Measurements from ENCODE around the gene ADM2.
"Not testable (repeated sequence)": the region's sequence is repeated elsewhere in the genome, so short reads cannot be mapped to it uniquely, and the experiment has no call there.

The ADM2 gene

GRCh38 chr22:50524676-50525103, 43.3 kb downstream of the ADM2 start:
- no peak for DNase-seq (ENCODE audit: low read depth in 2 of 2)

- peak; percentile 97 to 98 for DNase-seq (ENCODE audit: low read depth in 2 of 2)
Observed at GRCh38 chr22:50525104-50525857, 43.9 kb downstream of the ADM2 start, which contains the start of gene SCO2. TSS of gene SCO2 (minus strand) at chr22:50525598. CDS start at chr22:50524411, 1,187 bp downstream.

- no peak for DNase-seq (ENCODE audit: low read depth in 2 of 2)
Observed at GRCh38 chr22:50525858-50526107, 44.4 kb downstream of the ADM2 start.

DNA sequence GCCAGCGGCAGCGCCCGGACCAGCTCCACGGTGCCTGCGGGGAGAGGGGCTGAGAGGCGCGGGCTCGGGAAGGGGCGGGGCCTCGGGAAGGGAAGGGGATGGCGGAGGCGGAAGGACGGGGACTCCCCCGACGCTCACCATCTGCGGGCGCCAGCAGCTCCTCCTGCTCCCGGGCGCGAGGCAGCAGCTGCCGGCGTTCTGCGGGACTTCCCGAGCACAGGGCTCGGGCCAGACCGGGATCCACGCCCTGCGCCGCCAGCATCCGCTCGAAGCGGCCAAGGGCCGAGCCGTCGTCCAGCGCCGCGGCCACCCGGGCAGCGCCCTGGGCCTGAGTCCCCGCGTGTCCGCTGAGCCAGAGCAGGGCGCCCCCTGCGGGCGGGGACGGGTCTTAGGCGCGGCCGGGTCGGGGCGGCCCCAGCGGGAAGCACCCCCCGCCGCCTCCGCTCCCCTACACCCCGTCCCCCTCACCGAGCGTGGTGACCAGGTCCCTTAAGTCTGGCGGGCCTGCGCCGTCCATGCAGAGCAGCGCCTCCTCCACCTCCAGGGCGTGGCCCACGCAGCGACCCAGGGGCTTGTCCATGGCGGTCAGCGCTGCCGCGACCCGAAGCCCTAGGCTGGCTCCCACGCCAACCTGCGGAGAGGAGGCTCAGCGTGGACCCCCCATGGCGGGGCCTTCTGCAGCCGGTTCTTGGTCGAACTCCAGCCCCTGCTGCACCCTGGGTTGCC, 44.9 kb downstream of the ADM2 start:
- peak; percentile 85 to 86 for DNase-seq (ENCODE audit: low read depth in 2 of 2)

GRCh38 chr22:50526834-50527801, 45.8 kb downstream of the ADM2 start:
- DNase-seq (ENCODE audit: low read depth in 2 of 2): no peak

DNA sequence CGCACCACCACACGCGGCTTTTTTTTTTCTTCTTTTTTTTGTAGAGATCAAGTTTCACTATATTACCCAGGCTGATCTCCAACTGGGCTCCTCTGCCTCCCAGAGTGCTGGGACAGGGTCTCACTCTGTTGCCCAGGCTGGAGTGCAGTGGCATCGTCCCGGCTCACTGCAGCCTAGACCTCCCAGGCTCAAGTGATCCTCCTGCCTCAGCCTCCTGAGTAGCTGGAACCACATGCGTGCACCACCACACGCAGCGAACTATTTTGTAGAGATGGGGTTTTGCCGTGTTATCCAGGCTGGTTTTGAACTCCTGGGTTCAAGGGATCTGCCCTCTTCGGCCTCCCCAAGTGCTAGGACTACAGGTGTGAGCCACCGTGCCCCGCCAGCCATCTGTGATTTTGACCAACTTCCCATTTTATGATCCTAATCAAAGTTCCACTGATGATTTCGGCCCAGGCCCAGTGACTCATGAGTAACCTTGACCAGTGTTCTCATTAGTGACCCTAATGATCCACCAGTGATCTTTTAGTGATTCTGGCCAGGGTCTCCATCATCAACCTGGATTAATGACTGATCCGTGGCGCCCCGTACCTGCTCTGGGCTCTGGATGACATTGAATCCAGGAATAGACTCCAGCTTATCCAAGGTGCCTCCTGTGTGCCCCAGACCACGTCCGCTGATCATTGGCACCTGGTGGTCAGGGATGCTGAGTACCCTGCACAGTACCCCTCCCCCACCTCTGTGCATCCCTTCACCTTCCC, 46.8 kb downstream of the ADM2 start:
- DNase-seq (ENCODE audit: low read depth in 2 of 2): no peak

GRCh38 chr22:50528682-50529415, 47.5 kb downstream of the ADM2 start:
- no peak for DNase-seq (ENCODE audit: low read depth in 2 of 2)

DNA sequence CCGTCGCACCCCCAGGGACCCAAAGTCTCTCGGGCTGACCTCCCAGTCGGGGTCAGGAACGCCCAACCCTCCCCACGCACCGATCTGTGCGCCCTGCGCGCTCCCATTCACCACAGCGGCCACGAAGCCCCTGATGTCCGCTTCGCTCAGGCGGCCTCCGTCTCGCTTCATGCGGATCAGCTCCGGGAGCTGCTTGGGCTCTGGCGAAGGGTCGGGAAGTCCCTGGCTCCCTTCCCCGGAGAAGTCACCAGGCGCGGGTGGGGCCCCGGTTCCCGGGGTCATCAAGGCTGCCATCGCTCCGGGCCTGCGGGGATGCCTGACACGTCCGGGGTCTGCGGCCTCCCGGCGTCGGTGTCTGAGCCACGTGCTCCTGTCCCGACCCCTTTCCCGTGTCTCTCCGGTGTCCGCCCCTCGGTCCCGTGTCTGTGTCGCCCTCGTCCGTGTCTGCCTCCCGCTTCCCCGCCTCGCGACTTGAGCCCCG, 48.1 kb downstream of the ADM2 start:
- DNase-seq (ENCODE audit: low read depth in 2 of 2): no peak

- DNase-seq (ENCODE audit: low read depth in 2 of 2): peak in 1 of 2 donors; percentile 74
Observed at GRCh38 chr22:50529897-50530579, 48.7 kb downstream of the ADM2 start, which contains the start of gene TYMP. TSS of gene TYMP (minus strand) at chr22:50530012. CDS start at chr22:50529709, 303 bp downstream.

DNA sequence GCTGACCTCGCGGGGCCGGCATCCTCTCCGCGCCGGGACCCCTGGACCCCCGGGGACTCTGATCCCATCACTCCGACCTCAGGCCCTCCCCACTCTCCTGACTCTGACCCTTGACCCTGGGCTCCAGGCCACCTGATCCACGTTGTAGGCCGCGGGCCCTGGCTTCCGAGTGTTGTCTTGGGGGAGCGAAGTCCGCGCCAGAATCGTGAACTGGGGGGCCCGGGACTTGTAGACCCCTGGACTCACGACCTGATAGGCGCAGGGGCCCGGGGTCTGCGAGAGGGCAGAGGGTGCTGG, 49.2 kb downstream of the ADM2 start:
- DNase-seq (ENCODE audit: low read depth in 2 of 2): no peak

DNA sequence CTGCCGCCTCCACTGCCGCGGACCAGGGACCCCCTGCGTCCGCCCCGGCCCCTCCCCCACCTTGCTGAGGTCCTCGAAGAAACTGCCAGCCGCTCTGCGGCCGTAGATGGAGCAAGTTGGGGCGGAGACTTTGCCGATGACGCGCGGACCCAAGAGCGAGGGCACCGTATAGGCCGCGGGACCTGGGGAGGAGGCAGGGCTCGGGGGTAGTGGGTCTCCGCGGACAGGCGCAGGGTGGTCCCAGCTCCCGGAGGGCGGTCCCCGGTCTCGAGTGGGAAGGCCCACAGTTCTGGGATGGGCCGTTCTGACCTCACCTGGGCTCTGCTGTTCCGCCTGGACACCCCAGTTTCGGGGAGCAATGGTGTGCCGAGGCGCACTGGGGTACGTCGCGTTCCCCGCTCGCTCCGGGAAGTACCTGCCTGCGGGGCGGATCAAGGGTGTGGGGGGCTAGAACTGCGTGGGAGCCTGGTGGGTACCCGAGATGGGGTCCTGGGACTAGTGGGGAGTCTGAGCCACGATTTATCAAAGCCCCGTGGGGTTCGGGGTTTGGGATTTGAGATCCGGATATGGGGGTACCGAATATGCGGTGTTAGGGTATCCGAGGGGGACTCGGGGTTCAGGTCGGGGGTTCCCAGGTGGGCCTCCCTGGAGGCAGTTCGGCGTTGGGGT, 49.7 kb downstream of the ADM2 start:
- DNase-seq (ENCODE audit: low read depth in 2 of 2): peak; percentile 73 to 85

DNA sequence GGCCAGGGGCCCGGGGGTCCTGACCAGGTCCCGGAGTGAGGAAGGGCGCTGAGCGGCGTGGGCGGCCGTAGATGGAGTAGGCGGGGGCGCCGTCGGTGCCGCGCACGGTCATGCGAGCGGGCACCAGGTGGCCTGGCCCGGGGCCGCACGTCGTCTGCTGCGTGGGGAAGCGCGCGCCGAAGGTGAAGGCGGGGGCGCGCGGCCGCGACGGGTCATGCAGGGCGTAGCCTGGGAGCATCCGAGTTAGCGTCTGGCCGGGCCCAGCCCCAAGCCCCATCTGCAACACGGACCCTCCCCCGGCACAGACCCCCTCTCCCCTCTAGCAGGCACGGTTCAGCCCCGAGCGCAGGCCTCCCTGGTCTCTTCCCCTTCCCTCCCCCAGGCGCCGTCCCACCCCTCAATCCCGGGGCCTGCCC, 50.2 kb downstream of the ADM2 start:
- no peak for DNase-seq (ENCODE audit: low read depth in 2 of 2)

- no peak for DNase-seq (ENCODE audit: low read depth in 2 of 2)
Observed at GRCh38 chr22:50531962-50532674, 50.8 kb downstream of the ADM2 start.

DNA sequence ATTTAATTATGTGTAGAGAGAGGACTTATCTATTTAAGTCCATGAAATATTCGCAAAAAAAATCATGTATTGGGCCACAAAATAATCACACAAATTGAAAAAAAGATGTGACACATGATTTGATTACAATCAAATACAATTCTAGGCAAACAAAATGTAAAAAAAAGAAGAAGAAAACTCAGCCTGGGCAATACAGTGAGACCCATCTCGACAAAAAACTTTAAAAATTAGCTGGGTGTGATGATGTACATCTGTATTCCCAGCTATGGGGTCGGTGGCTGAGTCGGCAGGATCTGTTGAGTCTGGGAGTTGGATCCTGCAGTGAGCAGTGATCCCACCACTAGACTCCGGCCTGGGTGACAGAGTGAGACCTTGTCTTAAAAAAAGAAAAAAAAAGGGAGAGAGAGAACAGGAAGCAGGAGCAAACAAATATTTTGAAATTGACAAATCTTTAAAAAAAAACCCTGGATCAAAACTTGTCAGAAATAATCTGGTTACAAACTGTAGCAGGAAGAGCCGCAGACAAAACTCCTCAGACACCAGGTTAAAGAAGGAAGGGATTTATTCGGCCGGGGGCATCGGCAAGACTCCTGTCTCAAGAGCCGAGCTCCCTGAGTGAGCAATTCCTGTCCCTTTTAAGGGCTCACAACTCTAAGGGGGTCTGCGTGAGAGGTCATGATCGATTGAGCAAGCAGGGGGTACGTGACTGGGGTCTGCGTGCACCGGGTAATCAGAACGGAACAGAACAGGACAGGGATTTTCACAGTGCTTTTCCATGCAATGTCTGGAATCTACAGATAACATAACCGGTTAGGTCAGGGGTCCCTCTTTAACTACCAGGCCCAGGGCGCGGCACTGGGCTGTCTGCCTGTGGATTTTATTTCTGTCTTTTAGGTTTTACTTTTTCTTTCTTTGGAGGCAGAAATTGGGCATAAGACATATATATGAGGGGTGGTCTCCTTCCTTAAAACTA, 51.8 kb downstream of the ADM2 start:
- no peak for DNase-seq (ENCODE audit: low read depth in 2 of 2)

DNA sequence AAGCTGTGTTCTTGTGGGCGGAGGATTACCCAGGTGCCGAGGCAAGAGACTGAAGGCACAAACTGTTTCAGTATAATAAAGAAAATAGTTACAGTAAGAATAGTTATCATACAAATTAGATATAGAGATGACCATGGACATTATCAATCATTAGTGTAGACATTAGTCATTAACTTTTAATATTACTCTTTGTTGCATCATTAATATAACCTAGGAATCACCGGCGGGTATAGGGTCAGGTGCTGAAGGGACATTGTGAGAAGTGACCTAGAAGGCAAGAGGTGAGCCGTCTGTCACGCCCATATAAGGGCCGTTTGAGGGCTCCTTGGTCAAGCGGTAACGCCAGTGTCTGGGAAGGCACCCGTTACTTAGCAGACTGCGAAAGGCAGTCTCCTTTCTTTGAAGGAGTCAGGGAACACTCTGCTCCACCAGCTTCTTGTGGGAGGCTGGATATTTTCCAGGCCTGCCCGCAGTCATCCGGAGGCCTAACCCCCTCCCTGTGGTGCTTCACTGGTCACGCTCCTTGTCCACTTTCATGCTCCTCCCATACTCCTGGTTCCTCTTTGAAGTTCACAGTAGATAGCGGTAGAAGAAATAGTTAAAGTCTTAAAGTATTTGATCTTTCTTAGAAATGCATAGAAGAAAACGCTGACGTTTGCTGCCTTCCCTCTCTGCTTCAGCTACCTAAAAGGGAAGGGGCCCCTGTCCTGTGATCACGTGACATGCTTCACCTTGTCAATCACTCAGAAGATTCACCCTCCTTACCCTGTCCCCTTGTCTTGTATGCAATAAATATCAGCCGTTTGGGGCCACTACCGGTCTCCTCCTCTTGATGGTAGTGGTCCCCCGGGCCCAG, 52.7 kb downstream of the ADM2 start:
- not testable (repeated sequence) for DNase-seq (ENCODE audit: low read depth in 2 of 2)

DNA sequence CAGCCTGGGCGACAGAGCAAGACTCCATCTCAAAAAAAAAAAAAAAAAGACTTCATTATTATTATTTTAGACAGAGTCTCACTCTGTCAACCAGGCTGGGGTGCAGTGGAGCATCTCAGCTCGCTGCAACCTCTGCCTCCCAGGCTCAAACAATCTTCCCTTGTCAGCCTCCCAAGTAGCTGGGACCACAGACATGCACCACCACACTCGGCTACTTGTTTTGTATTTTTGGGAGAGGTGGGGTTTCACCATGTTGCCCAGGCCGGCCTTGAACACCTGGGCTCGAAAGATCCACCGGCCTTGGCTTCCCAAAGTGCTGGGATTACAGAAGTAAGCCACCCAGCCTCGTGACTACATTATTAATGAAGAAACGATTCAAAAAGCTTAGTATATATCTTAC, 53.8 kb downstream of the ADM2 start:
- DNase-seq (ENCODE audit: low read depth in 2 of 2): no peak

Data from stimulated activated CD8-positive, alpha-beta memory T cell treated with anti-CD3 and anti-CD28 coated beads, Interleukin-2, amount 100 ng/mL, for 48 hours (primary cell).